K562 (cell line): ENCODE measurements around the gene UBE2H. TPM values are rescaled to one million over a fixed set of nuclear protein-coding genes. Genes with fewer than 3 reads are reported as not detected.

Source experiments
- ADNP ChIP-seq: fragments of 200-800 bp; sonication (Bioruptor generic); IDR thresholded peaks from 2 replicates; pipeline ENCODE4 v1.6.1; 2016; ENCODE audit warnings: missing genetic modification characterization, missing compliant biosample characterization
- ARID2 ChIP-seq: fragments of 450-650 bp; IDR thresholded peaks from 2 replicates; pipeline ENCODE4 v1.6.1; 2017; ENCODE audit warnings: antibody characterized with exemption, mild to moderate bottlenecking
- BACH1 ChIP-seq: fragments of 200-800 bp; sonication (Bioruptor generic); IDR thresholded peaks from 2 replicates; pipeline ENCODE4 v1.6.1; 2016; ENCODE audit warnings: missing genetic modification characterization, missing compliant biosample characterization
- BHLHE40 ChIP-seq: IDR thresholded peaks from 2 replicates; pipeline ENCODE4 v1.6.1; 2011; ENCODE audit warnings: low read length, improper control_type of control experiment
- BMI1 ChIP-seq: fragments of 150-350 bp; IDR thresholded peaks from 2 replicates; pipeline ENCODE4 v1.6.1; 2014; ENCODE audit warnings: low read length
- CREBBP ChIP-seq: IDR thresholded peaks from one replicate; pipeline ENCODE4 v1.6.1; 2012; ENCODE audit warnings: low read depth, mild to moderate bottlenecking, control low read depth, inconsistent platforms, low read length
- CTBP1 ChIP-seq: fragments of 450-650 bp; IDR thresholded peaks from 2 replicates; pipeline ENCODE4 v1.6.1; 2016; ENCODE audit warnings: borderline replicate concordance
- DIDO1 ChIP-seq: fragments of 450-650 bp; IDR thresholded peaks from 2 replicates; pipeline ENCODE4 v1.6.1; 2016; ENCODE audit warnings: low read depth, missing biosample characterization, missing genetic modification characterization
- FOSL1 ChIP-seq: fragments of 200-800 bp; sonication (Bioruptor generic); conservative IDR thresholded peaks from 2 replicates; pipeline ENCODE4 v1.6.1; 2016; ENCODE audit warnings: missing genetic modification characterization, missing compliant biosample characterization
- HEY1 ChIP-seq: fragments of 250-450 bp; sonication (Bioruptor Pico); IDR thresholded peaks from 2 replicates; pipeline ENCODE4 v1.5.0; 2020; ENCODE audit warnings: mild to moderate bottlenecking, moderate library complexity, borderline replicate concordance
- HNRNPK ChIP-seq: fragments of 200-400 bp; formaldehyde crosslinking; IDR thresholded peaks from one replicate; pipeline ENCODE4 v1.6.1; 2018; ENCODE audit warnings: mild to moderate bottlenecking, low read depth, low read length; ENCODE audit not compliant: poor library complexity, severe bottlenecking
- MXI1 ChIP-seq: IDR thresholded peaks from 2 replicates; pipeline ENCODE4 v1.6.1; 2011; ENCODE audit warnings: low read depth, mild to moderate bottlenecking, improper control_type of control experiment, low read length
- NEUROD1 ChIP-seq: fragments of 150-350 bp; IDR thresholded peaks from 2 replicates; pipeline ENCODE4 v1.6.1; 2014; ENCODE audit warnings: borderline replicate concordance, low read length, low read depth; ENCODE audit not compliant: partially characterized antibody
- NFATC3 ChIP-seq: fragments of 450-650 bp; IDR thresholded peaks from 2 replicates; pipeline ENCODE4 v1.6.1; 2017; ENCODE audit warnings: mild to moderate bottlenecking
- PHB ChIP-seq: fragments of 250-450 bp; sonication (Bioruptor Pico); IDR thresholded peaks from 2 replicates; pipeline ENCODE4 v1.5.0; 2021
- PHTF2 ChIP-seq: fragments of 250-450 bp; sonication (Bioruptor Pico); IDR thresholded peaks from 2 replicates; pipeline ENCODE4 v1.5.0; 2021; ENCODE audit warnings: mild to moderate bottlenecking
- PRPF4 ChIP-seq: fragments of 200-400 bp; formaldehyde crosslinking; IDR thresholded peaks from one replicate; pipeline ENCODE4 v1.6.1; 2017; ENCODE audit warnings: low read length, low read depth, mild to moderate bottlenecking; ENCODE audit not compliant: insufficient read depth, poor library complexity, severe bottlenecking
- RAD21 ChIP-seq, 2 experiments: fragments of 250-450 bp in 1 of 2; fragments of 450-650 bp in 1 of 2; sonication (Bioruptor Pico) in 1 of 2; formaldehyde crosslinking in 1 of 2; IDR thresholded peaks in 1 of 2; conservative IDR thresholded peaks in 1 of 2; 2 replicates each; pipeline versions ENCODE4 v1.4.0 to v1.8.0; 2020 to 2022; ENCODE audit warnings: mild to moderate bottlenecking in 2 of 2, moderate library complexity in 1 of 2
- RFX1 ChIP-seq: fragments of 450-650 bp; IDR thresholded peaks from 2 replicates; pipeline ENCODE4 v1.6.1; 2016; ENCODE audit warnings: mild to moderate bottlenecking, moderate library complexity
- RFX7 ChIP-seq: fragments of 250-450 bp; sonication (Bioruptor Pico); IDR thresholded peaks from 2 replicates; pipeline ENCODE4 v1.5.1; 2021; ENCODE audit warnings: mild to moderate bottlenecking
- SNIP1 ChIP-seq: fragments of 450-650 bp; IDR thresholded peaks from 2 replicates; pipeline ENCODE4 v1.7.1; 2017; ENCODE audit warnings: low read depth, mild to moderate bottlenecking
- TOE1 ChIP-seq, 2 experiments: fragments of 450-650 bp in 1 of 2; sonication (generic) in 1 of 2; formaldehyde crosslinking in 1 of 2; IDR thresholded peaks; 2 replicates each; pipeline versions ENCODE4 v1.7.1 to v1.8.0; 2016 to 2022; ENCODE audit warnings: borderline replicate concordance in 2 of 2, mild to moderate bottlenecking in 2 of 2, antibody characterized with exemption in 1 of 2, inconsistent platforms in 1 of 2, low read depth in 1 of 2, missing genetic modification reagents in 1 of 2, moderate library complexity in 1 of 2
- ZKSCAN8 ChIP-seq: fragments of 200-800 bp; sonication (Bioruptor generic); IDR thresholded peaks from 2 replicates; pipeline ENCODE4 v1.6.1; 2016; ENCODE audit warnings: missing genetic modification characterization, missing compliant biosample characterization
- ZNF644 ChIP-seq: fragments of 200-800 bp; sonication (Bioruptor generic); IDR thresholded peaks from 2 replicates; pipeline ENCODE4 v1.6.1; 2016; ENCODE audit warnings: low read depth, missing genetic modification characterization, missing compliant biosample characterization
- polyA plus RNA-seq, 8 experiments: library from polyadenylated mRNA; depleted of rRNA in 4 of 8; stranded (reverse) in 5 of 8; unstranded in 3 of 8; fragments of >200 nt; fragmentation: Nextera tagmentation in 2 of 8; fragmentation: Illumina TruSeq in 1 of 8; extraction: Ambion mirVana in 2 of 8; extraction: Trizol in 1 of 8; gene quantifications; 2 replicates each; pipeline versions ENCODE4 v1.2.1 to v1.2.3, GENCODE V29; 2011 to 2014; ENCODE audit warnings: inconsistent platforms in 1 of 8, missing spikeins in 1 of 8
- total RNA-seq, 7 experiments: library from RNA; depleted of rRNA in 6 of 7; stranded (reverse); fragments of >200 nt in 6 of 7; fragmentation: Illumina TruSeq in 2 of 7; extraction: Trizol in 2 of 7; gene quantifications; 2 replicates each; pipeline versions ENCODE4 v1.2.1 to v1.2.3, GENCODE V29; 2011 to 2021; ENCODE audit warnings: low replicate concordance in 1 of 7
- TF ChIP-seq, protein P1 (sequence below): sonication (generic); formaldehyde crosslinking; IDR thresholded peaks from 2 replicates; pipeline ENCODE4 v1.8.1; 2023; ENCODE audit warnings: mild to moderate bottlenecking, missing genetic modification reagents, moderate library complexity
- TF ChIP-seq, protein P2 (sequence below): fragments of 250-450 bp; sonication (Bioruptor Pico); IDR thresholded peaks from 2 replicates; pipeline ENCODE4 v1.8.0; 2021; ENCODE audit warnings: moderate library complexity, mild to moderate bottlenecking, inconsistent platforms

UBE2H gene
- total and polyA plus RNA-seq, 9 of the 15 experiments (the other 6 are each of a cell fraction or from before 2014, with no cell fraction given) = 6.3 to 33.0 (median 13.3) TPM

DNA sequence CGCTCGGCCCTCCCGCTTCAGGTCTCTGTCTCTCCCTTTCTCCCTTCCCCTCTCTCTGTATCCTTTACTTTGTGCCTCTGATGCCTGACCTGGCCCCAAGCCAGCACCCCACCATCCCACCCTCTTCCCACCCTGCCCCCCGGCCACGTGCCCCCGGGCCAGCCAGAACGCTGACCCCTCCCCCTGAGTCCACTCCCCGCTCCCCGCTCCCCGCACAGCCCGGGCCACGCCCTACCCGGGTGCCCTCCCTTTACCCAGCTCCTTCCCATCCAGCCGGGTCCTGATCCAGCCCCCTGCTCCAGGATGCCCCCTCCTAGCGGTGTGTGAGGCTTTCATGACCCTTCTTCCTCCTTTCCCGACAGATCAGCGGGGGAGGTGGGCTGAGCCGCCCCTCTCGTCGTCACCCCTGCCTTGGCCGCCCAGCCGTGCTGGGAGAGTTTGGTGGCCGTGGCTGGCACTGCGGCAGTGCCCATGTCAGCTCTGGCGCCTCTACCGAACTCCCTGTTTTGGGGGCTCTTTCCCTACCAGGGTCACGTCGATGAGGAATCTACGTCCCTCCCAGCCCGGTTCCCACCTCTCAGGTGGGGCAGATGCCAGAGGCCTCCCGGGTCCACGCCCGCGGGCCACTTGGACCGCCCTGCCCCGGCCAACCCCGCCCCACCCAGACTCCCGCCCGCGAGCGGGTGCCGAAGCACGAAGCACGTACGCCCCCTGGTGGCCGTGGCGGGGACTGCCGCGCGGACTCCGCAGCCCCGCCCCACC, 127.4 kb downstream of the UBE2H start (continued):
- no peak for TF ChIP-seq ZKSCAN8
- TF ChIP-seq PHTF2 = no peak
- TF ChIP-seq ZNF644 (tag) = no peak
- TF ChIP-seq RFX1 = no peak
- no peak for TF ChIP-seq SNIP1
- TF ChIP-seq RAD21 (CRISPR knock-in tag; conservative IDR thresholded peaks at IDR 0.05 in 1 of 2, IDR thresholded peaks at IDR 0.05 in 1 of 2) = peak; percentile 75 to 80
- peak; percentile 22; the same call in 1 of the 2 replicates for TF ChIP-seq TOE1 (IDR thresholded peaks at IDR 0.05; ENCODE audit: borderline replicate concordance)
- TF ChIP-seq TOE1 (CRISPR knock-in tag; IDR thresholded peaks at IDR 0.05; ENCODE audit: borderline replicate concordance, low read depth) = no peak
- TF ChIP-seq MXI1 = no peak
- TF ChIP-seq ADNP (tag) = no peak
- peak; percentile 31 for TF ChIP-seq NEUROD1
- no peak for TF ChIP-seq HEY1 (CRISPR knock-in tag)
- TF ChIP-seq CTBP1 = peak; percentile 11; the same call in 1 of the 2 replicates
- TF ChIP-seq BMI1 = no peak
- TF ChIP-seq RFX7 (CRISPR knock-in tag) = no peak
- TF ChIP-seq, protein P1, sequence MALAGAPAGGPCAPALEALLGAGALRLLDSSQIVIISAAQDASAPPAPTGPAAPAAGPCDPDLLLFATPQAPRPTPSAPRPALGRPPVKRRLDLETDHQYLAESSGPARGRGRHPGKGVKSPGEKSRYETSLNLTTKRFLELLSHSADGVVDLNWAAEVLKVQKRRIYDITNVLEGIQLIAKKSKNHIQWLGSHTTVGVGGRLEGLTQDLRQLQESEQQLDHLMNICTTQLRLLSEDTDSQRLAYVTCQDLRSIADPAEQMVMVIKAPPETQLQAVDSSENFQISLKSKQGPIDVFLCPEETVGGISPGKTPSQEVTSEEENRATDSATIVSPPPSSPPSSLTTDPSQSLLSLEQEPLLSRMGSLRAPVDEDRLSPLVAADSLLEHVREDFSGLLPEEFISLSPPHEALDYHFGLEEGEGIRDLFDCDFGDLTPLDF (CRISPR knock-in tag) = no peak
- TF ChIP-seq, protein P2, sequence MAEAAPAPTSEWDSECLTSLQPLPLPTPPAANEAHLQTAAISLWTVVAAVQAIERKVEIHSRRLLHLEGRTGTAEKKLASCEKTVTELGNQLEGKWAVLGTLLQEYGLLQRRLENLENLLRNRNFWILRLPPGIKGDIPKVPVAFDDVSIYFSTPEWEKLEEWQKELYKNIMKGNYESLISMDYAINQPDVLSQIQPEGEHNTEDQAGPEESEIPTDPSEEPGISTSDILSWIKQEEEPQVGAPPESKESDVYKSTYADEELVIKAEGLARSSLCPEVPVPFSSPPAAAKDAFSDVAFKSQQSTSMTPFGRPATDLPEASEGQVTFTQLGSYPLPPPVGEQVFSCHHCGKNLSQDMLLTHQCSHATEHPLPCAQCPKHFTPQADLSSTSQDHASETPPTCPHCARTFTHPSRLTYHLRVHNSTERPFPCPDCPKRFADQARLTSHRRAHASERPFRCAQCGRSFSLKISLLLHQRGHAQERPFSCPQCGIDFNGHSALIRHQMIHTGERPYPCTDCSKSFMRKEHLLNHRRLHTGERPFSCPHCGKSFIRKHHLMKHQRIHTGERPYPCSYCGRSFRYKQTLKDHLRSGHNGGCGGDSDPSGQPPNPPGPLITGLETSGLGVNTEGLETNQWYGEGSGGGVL (CRISPR knock-in tag) = no peak
- TF ChIP-seq CREBBP = no peak
- TF ChIP-seq BACH1 (tag) = no peak
- TF ChIP-seq BHLHE40 = no peak; the same call in 1 of the 2 replicates
- peak; percentile 55; the same call in 1 of the 2 replicates for TF ChIP-seq PHB
- TF ChIP-seq PRPF4 = no peak
- TF ChIP-seq FOSL1 = 0 out of 2 replicates have a peak, but pooled peaks have one; percentile 29
- TF ChIP-seq ARID2 = peak; percentile 71
- TF ChIP-seq NFATC3 = no peak
- TF ChIP-seq HNRNPK = peak; percentile 83
- no peak for TF ChIP-seq DIDO1 (tag)
